ENCODE results near the gene ACTBL2.

The ACTBL2 gene

DNA sequence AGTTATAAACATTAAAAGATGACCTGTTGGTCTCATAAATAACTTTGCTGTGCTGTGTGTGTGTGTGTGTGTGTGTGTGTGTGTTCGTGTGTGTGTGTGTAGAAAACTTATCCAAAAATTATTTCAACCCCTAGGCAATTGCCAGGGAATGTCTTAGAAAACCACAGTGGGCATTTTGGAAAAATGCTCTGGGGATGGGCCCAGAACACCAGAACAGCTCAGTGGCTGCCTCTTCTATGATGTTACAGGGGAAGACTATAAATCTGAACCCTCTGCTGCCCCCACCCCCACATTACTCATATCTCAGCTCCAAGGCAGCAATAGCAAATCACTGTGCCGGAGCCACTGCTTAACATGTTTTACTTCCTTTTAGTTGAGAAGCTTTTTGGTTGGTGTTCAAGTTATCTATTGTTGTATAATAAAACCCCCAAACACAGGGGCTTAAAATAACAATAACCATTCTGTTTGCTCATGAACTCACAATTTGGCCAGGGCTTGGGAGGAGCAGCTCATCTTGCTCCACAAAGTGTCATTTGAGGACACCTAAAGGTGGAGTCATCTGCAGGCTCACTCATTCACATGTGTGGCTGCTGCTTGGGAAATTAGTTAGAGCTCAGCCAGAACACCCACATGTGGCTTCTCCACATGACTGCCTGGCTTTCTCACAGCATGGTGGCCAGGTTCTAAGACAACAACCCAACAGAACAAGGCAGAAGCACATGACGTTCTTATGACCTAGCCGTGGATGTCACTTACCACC lies 40.4 kb downstream of the ACTBL2 start:
- TF ChIP-seq, protein P1, sequence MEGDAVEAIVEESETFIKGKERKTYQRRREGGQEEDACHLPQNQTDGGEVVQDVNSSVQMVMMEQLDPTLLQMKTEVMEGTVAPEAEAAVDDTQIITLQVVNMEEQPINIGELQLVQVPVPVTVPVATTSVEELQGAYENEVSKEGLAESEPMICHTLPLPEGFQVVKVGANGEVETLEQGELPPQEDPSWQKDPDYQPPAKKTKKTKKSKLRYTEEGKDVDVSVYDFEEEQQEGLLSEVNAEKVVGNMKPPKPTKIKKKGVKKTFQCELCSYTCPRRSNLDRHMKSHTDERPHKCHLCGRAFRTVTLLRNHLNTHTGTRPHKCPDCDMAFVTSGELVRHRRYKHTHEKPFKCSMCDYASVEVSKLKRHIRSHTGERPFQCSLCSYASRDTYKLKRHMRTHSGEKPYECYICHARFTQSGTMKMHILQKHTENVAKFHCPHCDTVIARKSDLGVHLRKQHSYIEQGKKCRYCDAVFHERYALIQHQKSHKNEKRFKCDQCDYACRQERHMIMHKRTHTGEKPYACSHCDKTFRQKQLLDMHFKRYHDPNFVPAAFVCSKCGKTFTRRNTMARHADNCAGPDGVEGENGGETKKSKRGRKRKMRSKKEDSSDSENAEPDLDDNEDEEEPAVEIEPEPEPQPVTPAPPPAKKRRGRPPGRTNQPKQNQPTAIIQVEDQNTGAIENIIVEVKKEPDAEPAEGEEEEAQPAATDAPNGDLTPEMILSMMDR (IDR thresholded peaks at IDR 0.05; ENCODE audit: borderline replicate concordance, control extremely low read depth, extremely low read depth, insufficient read depth, missing control alignments) = no peak
- in situ Hi-C loops (cut with MboI; ENCODE audit: low sequenced_read_pairs, unreplicated experiment) = no loop called here
- peak; percentile 19 for DNase-seq (ENCODE audit: low spot score)

DNA sequence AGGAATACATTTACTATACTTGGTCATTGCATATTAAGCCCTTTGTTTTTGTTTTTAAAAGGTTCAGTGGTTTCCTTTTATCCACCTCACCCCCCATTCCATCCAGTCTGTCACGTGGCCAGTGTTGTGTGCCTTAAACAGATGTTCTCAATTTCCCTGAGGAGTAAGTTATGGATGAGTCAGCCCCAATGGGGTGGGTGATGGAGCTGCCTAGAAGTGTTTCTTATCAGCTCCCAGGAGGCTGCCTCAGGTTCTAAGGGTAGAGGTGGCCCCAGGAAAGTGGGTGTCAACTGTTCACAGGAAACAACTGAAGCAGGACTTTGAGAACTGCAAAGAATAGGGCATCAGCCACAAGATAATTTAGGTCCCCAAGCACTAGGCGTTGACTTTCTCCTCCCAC lies 41.1 kb downstream of the ACTBL2 start:
- in situ Hi-C loops (cut with MboI; ENCODE audit: low sequenced_read_pairs, unreplicated experiment) = no loop called here
- DNase-seq (ENCODE audit: low spot score) = no peak
- TF ChIP-seq, protein P1 (IDR thresholded peaks at IDR 0.05; ENCODE audit: borderline replicate concordance, control extremely low read depth, extremely low read depth, insufficient read depth, missing control alignments) = no peak

DNA sequence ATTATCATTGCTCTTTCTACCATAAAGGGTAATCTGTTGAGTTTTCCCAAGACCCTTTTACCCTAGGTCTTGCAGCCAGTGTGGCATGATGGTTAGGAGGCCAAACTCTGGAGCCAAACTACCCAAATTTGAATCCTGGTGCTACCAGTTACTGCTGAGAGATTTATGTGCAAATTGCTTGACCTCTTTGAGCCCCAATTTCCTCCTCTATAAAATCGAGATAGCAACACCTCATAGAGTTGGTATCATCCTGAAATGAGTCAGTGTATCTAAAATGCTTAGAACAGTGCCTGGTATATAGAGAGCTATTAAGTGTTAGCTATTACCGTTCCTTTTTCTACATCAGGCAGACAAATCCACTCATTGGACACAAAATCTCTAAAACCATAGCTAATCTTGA lies 43.0 kb downstream of the ACTBL2 start:
- in situ Hi-C loops (cut with MboI; ENCODE audit: low sequenced_read_pairs, unreplicated experiment) = no loop called here
- TF ChIP-seq, protein P1 (IDR thresholded peaks at IDR 0.05; ENCODE audit: borderline replicate concordance, control extremely low read depth, extremely low read depth, insufficient read depth, missing control alignments) = no peak
- no peak for DNase-seq (ENCODE audit: low spot score)

DNA sequence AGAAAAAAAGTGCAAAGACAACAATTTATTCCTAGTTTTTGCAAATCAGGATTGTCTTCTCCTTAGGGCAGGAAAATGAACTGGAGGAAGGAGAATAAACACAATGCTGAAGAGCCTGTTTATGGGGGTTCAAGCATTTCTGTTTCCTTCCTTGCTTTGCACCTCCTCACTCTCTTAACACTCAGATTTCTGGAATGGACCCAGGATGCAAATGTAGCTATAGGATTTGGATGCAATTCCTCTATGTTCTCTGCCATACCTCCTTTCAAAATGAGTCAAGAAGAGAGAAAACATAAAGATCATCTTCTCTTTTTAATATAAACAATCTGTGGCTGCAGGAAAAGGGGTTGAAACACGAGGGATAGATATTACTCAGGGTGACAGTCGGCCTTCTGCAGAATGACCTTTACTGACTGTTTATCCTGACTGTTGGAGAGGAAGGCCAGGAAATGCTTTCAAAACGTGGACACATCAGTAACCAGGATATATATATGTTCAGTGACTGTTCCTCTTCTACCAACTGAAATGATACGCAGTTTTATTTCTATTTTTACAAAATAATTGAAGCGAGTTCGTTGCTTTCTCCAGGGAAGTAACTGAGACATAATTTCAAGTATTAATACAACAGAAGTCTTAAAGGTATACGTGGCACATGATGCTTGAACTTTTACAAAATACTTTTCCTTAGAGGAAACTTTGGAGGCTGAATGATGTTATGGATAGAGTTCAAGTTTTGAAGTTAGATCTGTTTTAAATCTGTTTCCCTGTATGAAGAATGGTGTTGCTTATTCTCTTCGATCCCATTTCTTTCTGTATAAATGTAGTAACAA lies 44.4 kb downstream of the ACTBL2 start:
- TF ChIP-seq, protein P1 (IDR thresholded peaks at IDR 0.05; ENCODE audit: borderline replicate concordance, control extremely low read depth, extremely low read depth, insufficient read depth, missing control alignments) = no peak
- in situ Hi-C loops (cut with MboI; ENCODE audit: low sequenced_read_pairs, unreplicated experiment) = no loop called here
- DNase-seq (ENCODE audit: low spot score) = no peak

DNA sequence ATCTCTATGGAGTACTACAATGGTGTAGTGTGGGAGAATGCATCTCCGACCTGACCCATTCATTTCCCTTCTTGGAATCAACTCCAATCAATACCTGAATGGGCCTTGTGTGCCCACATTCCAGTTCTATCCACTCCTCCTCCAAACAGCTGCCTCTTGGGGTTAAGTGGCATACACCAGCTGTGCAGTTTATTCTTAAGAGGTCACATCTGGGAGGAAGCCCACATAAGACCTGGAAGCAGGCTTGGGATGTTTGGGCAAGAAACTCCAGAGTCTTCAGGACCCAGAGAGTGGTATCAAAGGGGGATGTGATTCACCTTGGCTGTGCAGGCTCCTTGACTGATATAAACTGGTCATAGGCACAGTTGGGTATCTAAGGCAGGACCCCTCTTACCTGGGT lies 46.0 kb downstream of the ACTBL2 start:
- DNase-seq (ENCODE audit: low spot score) = no peak
- TF ChIP-seq, protein P1 (IDR thresholded peaks at IDR 0.05; ENCODE audit: borderline replicate concordance, control extremely low read depth, extremely low read depth, insufficient read depth, missing control alignments) = no peak
- in situ Hi-C loops (cut with MboI; ENCODE audit: low sequenced_read_pairs, unreplicated experiment) = no loop called here

DNA sequence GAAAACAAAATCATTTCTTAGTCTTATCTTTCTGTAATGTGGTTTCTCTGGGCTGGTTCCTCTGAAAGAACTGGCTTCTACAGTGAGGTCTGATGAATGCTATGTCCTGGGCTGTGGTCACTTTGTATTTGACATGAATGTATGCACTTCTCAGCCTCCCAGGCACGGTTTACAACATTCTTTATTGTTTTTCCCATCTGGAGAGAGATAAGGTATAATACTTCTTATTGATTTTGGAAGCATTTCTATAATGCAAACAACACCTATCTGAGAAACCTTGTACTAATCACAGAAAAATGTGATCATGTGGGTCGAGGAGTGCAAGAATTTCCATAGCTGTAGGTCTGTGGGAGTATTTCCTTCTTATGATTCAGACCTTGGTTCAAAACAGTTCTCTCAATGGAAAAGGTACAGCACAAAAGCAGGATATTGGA lies 46.9 kb downstream of the ACTBL2 start:
- TF ChIP-seq, protein P1 (IDR thresholded peaks at IDR 0.05; ENCODE audit: borderline replicate concordance, control extremely low read depth, extremely low read depth, insufficient read depth, missing control alignments) = no peak
- in situ Hi-C loops (cut with MboI; ENCODE audit: low sequenced_read_pairs, unreplicated experiment) = no loop called here
- no peak for DNase-seq (ENCODE audit: low spot score)

Measured in GM13976 (cell line).